ENCODE results near the gene ST8SIA5.

ST8SIA5 gene

GRCh38 chr18:46630991-46631390 is 125.9 kb downstream of the ST8SIA5 start:
- no peak for TF ChIP-seq CTCF (IDR thresholded peaks at IDR 0.05; ENCODE audit: control insufficient read depth, insufficient read depth, low read depth, low read length, missing control alignments)
- no peak for DNase-seq (ENCODE audit: low read depth)
- H3K4me3 ChIP-seq (ENCODE audit: control insufficient read depth, low read depth, low read length), result no peak overlapping the region

GRCh38 chr18:46630160-46630559 is 126.7 kb downstream of the ST8SIA5 start:
- TF ChIP-seq CTCF (IDR thresholded peaks at IDR 0.05; ENCODE audit: control insufficient read depth, insufficient read depth, low read depth, low read length, missing control alignments), result no peak
- H3K4me3 ChIP-seq (ENCODE audit: control insufficient read depth, low read depth, low read length), result no peak overlapping the region
- no peak for DNase-seq (ENCODE audit: low read depth)

- no peak for TF ChIP-seq CTCF (IDR thresholded peaks at IDR 0.05; ENCODE audit: control insufficient read depth, insufficient read depth, low read depth, low read length, missing control alignments)
- no peak overlapping the region for H3K4me3 ChIP-seq (ENCODE audit: control insufficient read depth, low read depth, low read length)
- no peak for DNase-seq (ENCODE audit: low read depth)
Measured at GRCh38 chr18:46629361-46629760, 127.5 kb downstream of the ST8SIA5 start.

GRCh38 chr18:46628206-46628605 is 128.6 kb downstream of the ST8SIA5 start:
- no peak for DNase-seq (ENCODE audit: low read depth)
- no peak overlapping the region for H3K4me3 ChIP-seq (ENCODE audit: control insufficient read depth, low read depth, low read length)
- no peak for TF ChIP-seq CTCF (IDR thresholded peaks at IDR 0.05; ENCODE audit: control insufficient read depth, insufficient read depth, low read depth, low read length, missing control alignments)

GRCh38 chr18:46627136-46627535 is 129.7 kb downstream of the ST8SIA5 start:
- DNase-seq (ENCODE audit: low read depth), result no peak
- no peak overlapping the region for H3K4me3 ChIP-seq (ENCODE audit: control insufficient read depth, low read depth, low read length)
- no peak for TF ChIP-seq CTCF (IDR thresholded peaks at IDR 0.05; ENCODE audit: control insufficient read depth, insufficient read depth, low read depth, low read length, missing control alignments)

- TF ChIP-seq CTCF (IDR thresholded peaks at IDR 0.05; ENCODE audit: control insufficient read depth, insufficient read depth, low read depth, low read length, missing control alignments), result no peak
- no peak overlapping the region for H3K4me3 ChIP-seq (ENCODE audit: control insufficient read depth, low read depth, low read length)
- no peak for DNase-seq (ENCODE audit: low read depth)
Measured at GRCh38 chr18:46625069-46625468, 131.8 kb downstream of the ST8SIA5 start.

- no peak for DNase-seq (ENCODE audit: low read depth)
- no peak for TF ChIP-seq CTCF (IDR thresholded peaks at IDR 0.05; ENCODE audit: control insufficient read depth, insufficient read depth, low read depth, low read length, missing control alignments)
- no peak overlapping the region for H3K4me3 ChIP-seq (ENCODE audit: control insufficient read depth, low read depth, low read length)
Measured at GRCh38 chr18:46624127-46624526, 132.7 kb downstream of the ST8SIA5 start.
